ENCODE results near the gene CDH4.
A peak's percentile ranks its signal among the peaks of the same experiment; 100 is the strongest.

The CDH4 gene

GRCh38 chr20:61664556-61665320 lies 412.7 kb downstream of the CDH4 start:
- Histone ChIP-seq H3K14ac (ENCODE audit: low read length) (no peak overlapping the region), H2BK120ac (ENCODE audit: low read depth, low read length) (no peak overlapping the region), H3K4me1 (ENCODE audit: control insufficient read depth in 2 of 2, insufficient read depth in 1 of 2, low read depth in 1 of 2, low read length in 2 of 2) (peaks cover 9 to 11% of the 10 kb centered on the region in 2 donors), H2AFZ (ENCODE audit: low read length) (no peak overlapping the region), H3K36me3 (replicated peaks in 1 of 2; ENCODE audit: control insufficient read depth in 2 of 2, insufficient read depth in 2 of 2, low read length in 2 of 2) (no peaks in the 10 kb centered on the region), H3K27ac (replicated peaks; ENCODE audit: low read length) (no peak overlapping the region), H2BK5ac (ENCODE audit: low read length) (no peak overlapping the region), H3K79me1 (ENCODE audit: low read depth, low read length) (no peaks in the 10 kb centered on the region), H3K4ac (ENCODE audit: low read length) (no peak overlapping the region), H3K27me3 (ENCODE audit: control insufficient read depth in 3 of 3, insufficient read depth in 3 of 3, low read depth in 1 of 3, low read length in 3 of 3) (no peaks in the 10 kb centered on the region), H2AK5ac (ENCODE audit: low read depth, low read length) (no peak overlapping the region), H4K8ac (ENCODE audit: low read depth, low read length) (no peak overlapping the region), H3K9me3 (replicated peaks in 1 of 2; ENCODE audit: control insufficient read depth in 2 of 2, insufficient read depth in 1 of 2, low read depth in 1 of 2, low read length in 2 of 2) (peaks cover under 1 to 3% of the 10 kb centered on the region in 2 donors), H3K9ac (ENCODE audit: low read depth, low read length, poor library complexity) (no peak overlapping the region), H2BK12ac (ENCODE audit: low read length) (no peak overlapping the region), H3K4me3 (ENCODE audit: low read length in 2 of 2) (no peak overlapping the region), H3K18ac (ENCODE audit: low read length) (no peak overlapping the region), H4K91ac (ENCODE audit: low read depth, low read length, poor library complexity) (no peak overlapping the region), H3K4me2 (ENCODE audit: insufficient read depth, low read length, poor library complexity, severe bottlenecking) (no peak overlapping the region), H3K23ac (ENCODE audit: low read depth, low read length, poor library complexity) (no peak overlapping the region), H2BK15ac (ENCODE audit: low read length) (no peak overlapping the region)
- no peak for DNase-seq (ENCODE audit: low spot score)
- WGBS, 2 donors (ENCODE audit: extremely low coverage in 2 of 2, insufficient read length in 2 of 2, insufficient replicate concordance in 1 of 2) = no CpG with 5 or more reads among the region's 20 CpGs

GRCh38 chr20:61665528-61666470 lies 413.7 kb downstream of the CDH4 start:
- peaks cover 3 to 4% of the 10 kb centered on the region in 2 donors for H3K9me3 ChIP-seq (replicated peaks in 1 of 2; ENCODE audit: control insufficient read depth in 2 of 2, insufficient read depth in 1 of 2, low read depth in 1 of 2, low read length in 2 of 2)
- peaks cover 4 to 6% of the 10 kb centered on the region in 2 donors for H3K4me1 ChIP-seq (ENCODE audit: control insufficient read depth in 2 of 2, insufficient read depth in 1 of 2, low read depth in 1 of 2, low read length in 2 of 2)
- DNase-seq (ENCODE audit: low spot score) = no peak
- H3K27ac ChIP-seq (replicated peaks; ENCODE audit: low read length) = no peak overlapping the region
- H4K91ac ChIP-seq (ENCODE audit: low read depth, low read length, poor library complexity) = no peak overlapping the region
- H3K9ac ChIP-seq (ENCODE audit: low read depth, low read length, poor library complexity) = no peak overlapping the region
- H2BK120ac ChIP-seq (ENCODE audit: low read depth, low read length) = no peak overlapping the region
- peak overlapping the region; percentile 76 for H3K18ac ChIP-seq (ENCODE audit: low read length)
- no peak overlapping the region for H2BK12ac ChIP-seq (ENCODE audit: low read length)
- H2AK5ac ChIP-seq (ENCODE audit: low read depth, low read length) = no peak overlapping the region
- peak overlapping the region; percentile 16 for H2BK5ac ChIP-seq (ENCODE audit: low read length)
- no peak overlapping the region for H3K23ac ChIP-seq (ENCODE audit: low read depth, low read length, poor library complexity)
- H2BK15ac ChIP-seq (ENCODE audit: low read length) = no peak overlapping the region
- no peaks in the 10 kb centered on the region for H3K27me3 ChIP-seq (ENCODE audit: control insufficient read depth in 3 of 3, insufficient read depth in 3 of 3, low read depth in 1 of 3, low read length in 3 of 3)
- no CpG with 5 or more reads among the region's 32 CpGs for WGBS, 2 donors (ENCODE audit: extremely low coverage in 2 of 2, insufficient read length in 2 of 2, insufficient replicate concordance in 1 of 2)
- H3K4me3 ChIP-seq (ENCODE audit: low read length in 2 of 2) = no peak overlapping the region
- no peak overlapping the region for H3K4me2 ChIP-seq (ENCODE audit: insufficient read depth, low read length, poor library complexity, severe bottlenecking)
- H3K14ac ChIP-seq (ENCODE audit: low read length) = no peak overlapping the region
- no peaks in the 10 kb centered on the region for H3K36me3 ChIP-seq (replicated peaks in 1 of 2; ENCODE audit: control insufficient read depth in 2 of 2, insufficient read depth in 2 of 2, low read length in 2 of 2)
- no peaks in the 10 kb centered on the region for H3K79me1 ChIP-seq (ENCODE audit: low read depth, low read length)
- H4K8ac ChIP-seq (ENCODE audit: low read depth, low read length) = no peak overlapping the region
- no peak overlapping the region for H2AFZ ChIP-seq (ENCODE audit: low read length)
- H3K4ac ChIP-seq (ENCODE audit: low read length) = no peak overlapping the region

GRCh38 chr20:61666471-61666832 lies 414.4 kb downstream of the CDH4 start:
- no peak overlapping the region for H4K91ac ChIP-seq (ENCODE audit: low read depth, low read length, poor library complexity)
- no peak overlapping the region for H3K9ac ChIP-seq (ENCODE audit: low read depth, low read length, poor library complexity)
- no peak overlapping the region for H3K4me2 ChIP-seq (ENCODE audit: insufficient read depth, low read length, poor library complexity, severe bottlenecking)
- no peak overlapping the region for H2BK12ac ChIP-seq (ENCODE audit: low read length)
- H4K8ac ChIP-seq (ENCODE audit: low read depth, low read length) = no peak overlapping the region
- H3K18ac ChIP-seq (ENCODE audit: low read length) = peak overlapping the region; percentile 76
- H3K23ac ChIP-seq (ENCODE audit: low read depth, low read length, poor library complexity) = no peak overlapping the region
- H3K14ac ChIP-seq (ENCODE audit: low read length) = peak overlapping the region; percentile 23
- WGBS, 2 donors (ENCODE audit: extremely low coverage in 2 of 2, insufficient read length in 2 of 2, insufficient replicate concordance in 1 of 2) = no CpG with 5 or more reads among the region's 9 CpGs
- no peak overlapping the region for H3K4ac ChIP-seq (ENCODE audit: low read length)
- H3K27ac ChIP-seq (replicated peaks; ENCODE audit: low read length) = no peak overlapping the region
- no peak overlapping the region for H2BK15ac ChIP-seq (ENCODE audit: low read length)
- DNase-seq (ENCODE audit: low spot score) = no peak
- no peaks in the 10 kb centered on the region for H3K27me3 ChIP-seq (ENCODE audit: control insufficient read depth in 3 of 3, insufficient read depth in 3 of 3, low read depth in 1 of 3, low read length in 3 of 3)
- peak overlapping the region; percentile 11 for H2BK120ac ChIP-seq (ENCODE audit: low read depth, low read length)
- no peaks in the 10 kb centered on the region for H3K79me1 ChIP-seq (ENCODE audit: low read depth, low read length)
- no peaks in the 10 kb centered on the region for H3K36me3 ChIP-seq (replicated peaks in 1 of 2; ENCODE audit: control insufficient read depth in 2 of 2, insufficient read depth in 2 of 2, low read length in 2 of 2)
- H3K9me3 ChIP-seq (replicated peaks in 1 of 2; ENCODE audit: control insufficient read depth in 2 of 2, insufficient read depth in 1 of 2, low read depth in 1 of 2, low read length in 2 of 2) = peaks cover 3 to 4% of the 10 kb centered on the region in 2 donors
- H2AK5ac ChIP-seq (ENCODE audit: low read depth, low read length) = peak overlapping the region; percentile 43
- peak overlapping the region; percentile 59 for H2BK5ac ChIP-seq (ENCODE audit: low read length)
- no peak overlapping the region for H2AFZ ChIP-seq (ENCODE audit: low read length)
- H3K4me1 ChIP-seq (ENCODE audit: control insufficient read depth in 2 of 2, insufficient read depth in 1 of 2, low read depth in 1 of 2, low read length in 2 of 2) = peaks cover 4 to 6% of the 10 kb centered on the region in 2 donors
- no peak overlapping the region for H3K4me3 ChIP-seq (ENCODE audit: low read length in 2 of 2)
